ENCODE data around the gene NOSIP. TPM values are rescaled to one million over a fixed set of nuclear protein-coding genes. Genes with fewer than 3 reads are reported as not detected.
"Not testable (repeated sequence)": the region's sequence is repeated elsewhere in the genome, so short reads cannot be mapped to it uniquely, and the experiment has no call there.

Gene NOSIP
- total RNA-seq: 88.6 TPM

GRCh38 chr19:49580264-49581006, at the start of gene NOSIP:
TSS of gene NOSIP (minus strand) at chr19:49580556. CDS start at chr19:49560691, 19,865 bp downstream.
- H3K4me3 ChIP-seq (ENCODE audit: low read length): peak within 1 kb of the TSS; percentile 67

GRCh38 chr19:49629659-49630058, 49.3 kb upstream of the NOSIP start:
- no peaks in the 10 kb centered on the region for H3K27me3 ChIP-seq (ENCODE audit: insufficient read depth, low read length)
- no peaks in the 10 kb centered on the region for H3K9me3 ChIP-seq (ENCODE audit: low read depth, low read length)
- no peaks in the 10 kb centered on the region for H3K4me1 ChIP-seq (ENCODE audit: insufficient read depth, low read length)
- no peak overlapping the region for H3K4me3 ChIP-seq (ENCODE audit: low read length)

More at GRCh38 chr19:49580264-49581006, at the start of gene NOSIP:
- Histone ChIP-seq H3K9me3 (ENCODE audit: low read depth, low read length) (no peaks in the 10 kb centered on the region), H3K27me3 (ENCODE audit: insufficient read depth, low read length) (no peaks in the 10 kb centered on the region), H3K4me1 (ENCODE audit: insufficient read depth, low read length) (peaks cover 17% of the 10 kb centered on the region)

- no peak overlapping the region for H3K4me3 ChIP-seq (ENCODE audit: low read length)
- no peaks in the 10 kb centered on the region for H3K27me3 ChIP-seq (ENCODE audit: insufficient read depth, low read length)
- H3K9me3 ChIP-seq (ENCODE audit: low read depth, low read length): no peaks in the 10 kb centered on the region
- no peaks in the 10 kb centered on the region for H3K4me1 ChIP-seq (ENCODE audit: insufficient read depth, low read length)
Observed at GRCh38 chr19:49626226-49626625, 45.9 kb upstream of the NOSIP start.

- H3K4me3 ChIP-seq (ENCODE audit: low read length): no peak overlapping the region
- no peaks in the 10 kb centered on the region for H3K9me3 ChIP-seq (ENCODE audit: low read depth, low read length)
- H3K27me3 ChIP-seq (ENCODE audit: insufficient read depth, low read length): no peaks in the 10 kb centered on the region
- no peaks in the 10 kb centered on the region for H3K4me1 ChIP-seq (ENCODE audit: insufficient read depth, low read length)
Observed at GRCh38 chr19:49624967-49625910, 44.9 kb upstream of the NOSIP start.

- H3K9me3 ChIP-seq (ENCODE audit: low read depth, low read length): not testable (repeated sequence)
Observed at GRCh38 chr19:49617860-49618259, 37.5 kb upstream of the NOSIP start.

DNA sequence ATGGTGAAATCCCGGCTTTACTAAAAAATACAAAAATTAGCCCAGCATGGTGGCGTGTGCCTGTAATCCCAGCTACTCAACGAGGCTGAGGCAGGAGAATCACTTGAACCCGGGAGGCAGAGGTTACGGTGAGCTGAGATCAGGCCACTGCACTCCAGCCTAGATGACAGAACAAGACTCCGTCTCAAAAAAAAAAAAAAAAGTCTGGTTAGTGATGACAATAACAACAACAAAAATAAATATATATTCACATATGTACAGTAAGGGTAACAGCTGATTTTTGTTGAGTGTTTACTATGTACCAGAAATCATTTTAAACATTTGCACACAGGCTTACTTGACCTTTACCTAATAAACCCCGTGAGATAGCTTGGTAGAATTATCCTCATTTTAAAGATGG, 36.6 kb upstream of the NOSIP start:
- Histone ChIP-seq H3K27me3 (ENCODE audit: insufficient read depth, low read length) (no peaks in the 10 kb centered on the region), H3K4me3 (ENCODE audit: low read length) (no peak overlapping the region), H3K9me3 (ENCODE audit: low read depth, low read length) (no peaks in the 10 kb centered on the region), H3K4me1 (ENCODE audit: insufficient read depth, low read length) (peaks cover 21% of the 10 kb centered on the region)

More at GRCh38 chr19:49617860-49618259, 37.5 kb upstream of the NOSIP start:
- not testable (repeated sequence) for H3K4me3 ChIP-seq (ENCODE audit: low read length); H3K27me3 ChIP-seq (ENCODE audit: insufficient read depth, low read length)
- H3K4me1 ChIP-seq (ENCODE audit: insufficient read depth, low read length): peaks cover 12% of the 10 kb centered on the region

DNA sequence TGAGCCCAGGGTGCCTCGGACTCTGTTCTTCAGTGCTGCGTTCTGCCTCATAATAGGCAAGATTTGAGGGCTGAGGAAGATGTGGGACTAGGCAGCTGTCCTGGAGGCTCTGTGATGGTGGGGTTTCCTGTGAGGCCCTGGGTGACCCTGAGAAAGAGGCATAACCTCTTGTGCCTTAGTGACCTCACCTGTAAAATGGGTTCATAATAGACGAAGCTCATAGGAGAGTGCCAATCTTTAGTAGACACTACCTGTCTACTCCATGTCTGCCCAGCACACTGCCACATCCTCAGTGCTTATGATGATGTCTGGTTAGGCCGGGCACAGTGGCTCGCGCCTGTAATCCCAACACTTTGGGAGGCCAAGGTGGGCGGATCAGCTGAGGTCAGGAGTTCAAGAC, 36.2 kb upstream of the NOSIP start:
- Histone ChIP-seq H3K4me1 (ENCODE audit: insufficient read depth, low read length) (peaks cover 22% of the 10 kb centered on the region), H3K4me3 (ENCODE audit: low read length) (no peak overlapping the region), H3K27me3 (ENCODE audit: insufficient read depth, low read length) (no peaks in the 10 kb centered on the region), H3K9me3 (ENCODE audit: low read depth, low read length) (no peaks in the 10 kb centered on the region)

- Histone ChIP-seq H3K27me3 (ENCODE audit: insufficient read depth, low read length) (no peaks in the 10 kb centered on the region), H3K9me3 (ENCODE audit: low read depth, low read length) (no peaks in the 10 kb centered on the region), H3K4me3 (ENCODE audit: low read length) (no peak overlapping the region), H3K4me1 (ENCODE audit: insufficient read depth, low read length) (peaks cover 22% of the 10 kb centered on the region)
Observed at GRCh38 chr19:49615861-49616260, 35.5 kb upstream of the NOSIP start.

- H3K4me3 ChIP-seq (ENCODE audit: low read length): no peak overlapping the region
- H3K4me1 ChIP-seq (ENCODE audit: insufficient read depth, low read length): peaks cover 22% of the 10 kb centered on the region
- H3K9me3 ChIP-seq (ENCODE audit: low read depth, low read length): no peaks in the 10 kb centered on the region
- H3K27me3 ChIP-seq (ENCODE audit: insufficient read depth, low read length): no peaks in the 10 kb centered on the region
Observed at GRCh38 chr19:49614096-49614833, 33.9 kb upstream of the NOSIP start.

- Histone ChIP-seq H3K9me3 (ENCODE audit: low read depth, low read length) (no peaks in the 10 kb centered on the region), H3K4me3 (ENCODE audit: low read length) (no peak overlapping the region), H3K27me3 (ENCODE audit: insufficient read depth, low read length) (no peaks in the 10 kb centered on the region), H3K4me1 (ENCODE audit: insufficient read depth, low read length) (peaks cover 22% of the 10 kb centered on the region)
Observed at GRCh38 chr19:49613374-49613773, 33.0 kb upstream of the NOSIP start.

DNA sequence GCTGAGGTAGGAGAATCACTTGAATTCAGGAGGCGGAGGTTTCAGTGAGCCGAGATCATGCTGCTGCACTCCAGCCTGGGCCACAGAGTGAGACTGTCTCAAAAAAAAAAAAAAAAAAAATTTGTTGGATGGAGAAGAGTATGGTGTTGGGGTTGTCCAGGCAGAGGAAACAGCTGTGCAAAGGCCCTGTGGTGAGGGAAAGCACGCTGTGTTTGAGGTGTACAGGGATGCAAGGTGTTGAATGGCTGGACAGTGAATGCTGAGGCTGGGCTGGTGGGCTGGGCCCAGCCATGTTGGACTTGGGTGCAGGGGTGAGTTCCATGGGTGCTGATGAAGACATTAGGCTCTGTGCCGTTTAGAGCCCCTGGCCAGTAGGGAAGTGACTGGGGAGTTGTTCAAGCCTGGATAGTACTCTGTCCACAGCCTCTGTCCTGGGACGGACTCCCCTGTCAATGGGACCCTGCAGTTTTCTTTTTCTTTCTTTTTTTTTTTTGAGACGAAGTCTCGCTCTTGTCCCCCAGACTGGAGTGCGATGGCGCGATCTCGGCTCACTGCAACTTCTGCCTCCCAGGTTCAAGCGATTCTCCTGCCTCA, 29.2 kb upstream of the NOSIP start:
- no peaks in the 10 kb centered on the region for H3K9me3 ChIP-seq (ENCODE audit: low read depth, low read length)

GRCh38 chr19:49605605-49606004, 25.2 kb upstream of the NOSIP start:
- no peaks in the 10 kb centered on the region for H3K9me3 ChIP-seq (ENCODE audit: low read depth, low read length)
- no peaks in the 10 kb centered on the region for H3K4me1 ChIP-seq (ENCODE audit: insufficient read depth, low read length)
- H3K4me3 ChIP-seq (ENCODE audit: low read length): no peak overlapping the region
- no peaks in the 10 kb centered on the region for H3K27me3 ChIP-seq (ENCODE audit: insufficient read depth, low read length)

More for the DNA sequence above, 29.2 kb upstream of the NOSIP start:
- Histone ChIP-seq H3K4me1 (ENCODE audit: insufficient read depth, low read length) (peaks cover 22% of the 10 kb centered on the region), H3K4me3 (ENCODE audit: low read length) (no peak overlapping the region), H3K27me3 (ENCODE audit: insufficient read depth, low read length) (no peaks in the 10 kb centered on the region)

GRCh38 chr19:49602806-49603205, 22.4 kb upstream of the NOSIP start:
- Histone ChIP-seq H3K9me3 (ENCODE audit: low read depth, low read length) (no peaks in the 10 kb centered on the region), H3K27me3 (ENCODE audit: insufficient read depth, low read length) (no peaks in the 10 kb centered on the region), H3K4me1 (ENCODE audit: insufficient read depth, low read length) (no peaks in the 10 kb centered on the region), H3K4me3 (ENCODE audit: low read length) (no peak overlapping the region)

DNA sequence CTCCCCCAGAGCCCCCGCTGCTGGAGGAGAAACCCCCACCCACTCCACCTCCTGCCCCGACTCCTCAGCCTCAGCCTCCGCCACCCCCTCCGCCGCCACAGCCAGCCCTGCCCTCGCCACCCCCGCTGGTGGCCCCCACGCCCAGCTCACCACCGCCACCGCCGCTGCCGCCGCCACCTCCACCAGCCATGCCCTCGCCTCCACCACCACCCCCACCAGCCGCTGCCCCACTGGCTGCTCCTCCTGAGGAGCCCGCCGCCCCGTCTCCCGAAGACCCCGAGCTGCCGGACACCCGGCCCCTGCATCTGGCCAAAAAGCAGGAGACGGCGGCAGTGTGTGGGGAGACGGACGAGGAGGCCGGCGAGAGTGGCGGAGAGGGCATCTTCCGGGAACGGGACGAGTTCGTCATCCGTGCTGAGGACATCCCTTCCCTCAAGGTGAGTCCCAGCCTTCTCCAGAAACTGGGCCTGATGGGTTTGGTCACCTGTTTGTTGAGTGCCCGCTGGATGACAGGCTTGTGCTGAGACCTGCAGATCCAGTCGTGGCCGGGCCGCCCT, 21.2 kb upstream of the NOSIP start:
- Histone ChIP-seq H3K27me3 (ENCODE audit: insufficient read depth, low read length) (no peaks in the 10 kb centered on the region), H3K9me3 (ENCODE audit: low read depth, low read length) (no peaks in the 10 kb centered on the region), H3K4me3 (ENCODE audit: low read length) (no peak overlapping the region), H3K4me1 (ENCODE audit: insufficient read depth, low read length) (no peaks in the 10 kb centered on the region)

All from mononuclear cell (primary cell).